Activated naive CD4-positive, alpha-beta T cell treated with anti-CD3 and anti-CD28 coated beads, Interleukin-2, amount 50 U/mL, for 24 hours (primary cell): ENCODE data around the gene PRICKLE3.
"Not testable (repeated sequence)": the region's sequence is repeated elsewhere in the genome, so short reads cannot be mapped to it uniquely, and the experiment has no call there.

Experiments used
- H3K27ac Mint-ChIP-seq: one replicate; pipeline ENCODE4 v1.8.0; 2021; ENCODE audit warnings: mild to moderate bottlenecking, mixed read lengths
- H3K27me3 Mint-ChIP-seq: one replicate; pipeline ENCODE4 v1.8.0; 2021; ENCODE audit warnings: mixed read lengths
- H3K36me3 Mint-ChIP-seq: one replicate; pipeline ENCODE4 v1.8.0; 2021; ENCODE audit warnings: mixed read lengths
- H3K4me1 Mint-ChIP-seq: one replicate; pipeline ENCODE4 v1.8.0; 2021; ENCODE audit warnings: mixed read lengths
- H3K4me3 Mint-ChIP-seq: one replicate; pipeline ENCODE4 v1.8.0; 2021; ENCODE audit warnings: mild to moderate bottlenecking, mixed read lengths
- H3K9me3 Mint-ChIP-seq: one replicate; pipeline ENCODE4 v1.8.0; 2021; ENCODE audit warnings: mixed read lengths

Gene PRICKLE3

GRCh38 chrX:49177338-49177833 lies 8.8 kb downstream of the PRICKLE3 start:
- H3K9me3 Mint-ChIP-seq = no peaks in the 10 kb centered on the region
- peaks cover 2% of the 10 kb centered on the region for H3K36me3 Mint-ChIP-seq
- no peaks in the 10 kb centered on the region for H3K27me3 Mint-ChIP-seq
- H3K4me3 Mint-ChIP-seq = no peak overlapping the region
- H3K4me1 Mint-ChIP-seq = peaks cover 10% of the 10 kb centered on the region
- no peak overlapping the region for H3K27ac Mint-ChIP-seq

DNA sequence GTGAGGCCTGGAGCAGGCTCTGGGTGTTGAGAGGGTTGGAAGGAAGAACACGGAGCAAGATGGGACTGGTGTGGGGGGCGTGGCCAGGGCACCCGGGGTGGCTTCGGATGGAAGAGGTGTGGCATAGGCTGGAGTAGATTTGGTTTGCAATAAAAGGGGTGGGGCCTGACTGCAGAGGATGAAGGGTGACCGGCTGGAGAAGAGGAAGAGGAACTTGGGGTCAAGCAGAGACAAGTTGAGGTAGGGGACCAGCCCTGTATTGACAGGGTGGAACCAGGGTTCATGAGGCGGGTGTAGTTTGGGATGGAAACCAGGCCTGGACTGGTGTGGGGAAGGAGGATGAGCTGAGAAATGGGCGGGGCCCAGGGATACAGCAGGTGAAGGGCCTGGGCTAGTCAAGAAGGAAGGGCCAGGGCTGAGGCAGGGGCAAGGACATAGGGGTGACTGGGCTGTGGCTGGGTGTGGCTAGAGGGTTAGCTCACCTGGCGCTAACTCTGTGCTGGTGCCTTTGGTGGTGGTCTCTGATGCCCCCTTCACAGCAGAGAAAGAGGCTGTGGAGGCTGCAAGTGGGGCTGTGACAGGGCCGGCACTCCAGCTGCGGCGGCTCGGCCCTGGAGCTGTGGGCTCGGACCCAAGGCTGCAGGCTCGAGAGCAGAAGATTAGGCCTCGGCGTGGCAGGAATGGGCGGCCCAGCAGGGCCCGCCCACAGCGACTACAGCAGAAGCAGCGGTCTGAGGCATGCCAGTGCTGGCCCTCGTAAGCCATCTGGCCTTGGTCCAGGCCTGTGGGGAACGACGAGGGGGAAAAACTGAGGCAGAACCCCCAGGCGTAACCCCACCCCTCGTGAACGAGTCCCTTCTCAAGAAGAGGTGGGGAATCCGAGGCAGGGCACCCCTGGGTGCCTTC lies 9.5 kb downstream of the PRICKLE3 start:
- no peaks in the 10 kb centered on the region for H3K9me3 Mint-ChIP-seq
- H3K4me3 Mint-ChIP-seq = no peak overlapping the region
- no peak overlapping the region for H3K27ac Mint-ChIP-seq
- no peaks in the 10 kb centered on the region for H3K27me3 Mint-ChIP-seq
- H3K36me3 Mint-ChIP-seq = peaks cover 2% of the 10 kb centered on the region
- H3K4me1 Mint-ChIP-seq = peaks cover 10% of the 10 kb centered on the region

DNA sequence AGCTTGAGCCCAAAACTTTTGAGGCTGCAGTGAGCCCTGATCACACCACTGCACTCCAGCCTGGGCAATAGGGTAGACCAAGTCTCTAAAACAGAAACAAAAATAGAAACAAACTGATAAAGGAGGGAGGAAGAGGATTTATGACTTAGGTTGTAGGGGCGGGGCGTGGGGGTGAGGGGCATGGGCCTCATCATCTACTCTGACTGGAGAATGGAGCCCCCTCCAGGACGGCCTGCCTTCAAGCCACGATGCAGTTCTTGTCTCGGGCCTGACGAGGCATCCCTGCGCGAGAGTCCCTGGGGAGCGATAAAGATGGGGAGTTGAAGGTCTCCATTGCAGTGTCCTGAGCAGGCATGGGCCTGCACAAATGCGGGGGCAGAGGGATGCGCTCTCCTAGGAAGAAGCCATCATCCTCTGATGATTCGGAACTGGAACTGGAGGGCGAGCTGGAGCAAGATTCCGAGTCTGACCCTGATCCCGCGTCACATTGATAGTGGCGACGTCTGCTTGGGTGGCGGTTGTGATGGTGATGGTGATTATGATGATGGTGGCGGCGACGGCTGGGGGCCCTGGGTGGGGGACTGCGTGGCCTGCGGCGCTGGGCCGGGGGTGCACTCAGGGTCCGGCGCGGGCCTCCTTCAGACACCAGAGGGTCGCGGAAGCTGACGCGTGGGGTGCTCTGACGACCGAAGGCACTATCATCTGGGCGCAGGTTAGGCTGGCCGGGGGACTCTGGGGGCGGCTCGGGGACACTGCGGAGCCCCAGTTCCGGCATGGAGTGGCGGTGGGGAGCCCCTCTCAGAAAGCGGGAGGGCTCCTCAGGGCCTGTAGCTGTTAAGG lies 10.5 kb downstream of the PRICKLE3 start:
- no peak overlapping the region for H3K4me3 Mint-ChIP-seq
- no peak overlapping the region for H3K27ac Mint-ChIP-seq
- no peaks in the 10 kb centered on the region for H3K9me3 Mint-ChIP-seq
- H3K27me3 Mint-ChIP-seq = no peaks in the 10 kb centered on the region
- peaks cover 10% of the 10 kb centered on the region for H3K4me1 Mint-ChIP-seq
- peaks cover under 1% of the 10 kb centered on the region for H3K36me3 Mint-ChIP-seq

- Mint-ChIP-seq H3K27me3 (no peaks in the 10 kb centered on the region), H3K4me3 (no peak overlapping the region), H3K36me3 (no peaks in the 10 kb centered on the region), H3K4me1 (peaks cover 10% of the 10 kb centered on the region), H3K27ac (no peak overlapping the region), H3K9me3 (no peaks in the 10 kb centered on the region)
These were observed 11.4 kb downstream of the PRICKLE3 start for GRCh38 chrX:49174723-49175122.

GRCh38 chrX:49173544-49173943 lies 12.6 kb downstream of the PRICKLE3 start:
- Mint-ChIP-seq H3K4me3 (peak overlapping the region; percentile 86), H3K27ac (peak overlapping the region; percentile 46)
- not testable (repeated sequence) for H3K27me3 Mint-ChIP-seq, H3K36me3 Mint-ChIP-seq, H3K4me1 Mint-ChIP-seq, H3K9me3 Mint-ChIP-seq

DNA sequence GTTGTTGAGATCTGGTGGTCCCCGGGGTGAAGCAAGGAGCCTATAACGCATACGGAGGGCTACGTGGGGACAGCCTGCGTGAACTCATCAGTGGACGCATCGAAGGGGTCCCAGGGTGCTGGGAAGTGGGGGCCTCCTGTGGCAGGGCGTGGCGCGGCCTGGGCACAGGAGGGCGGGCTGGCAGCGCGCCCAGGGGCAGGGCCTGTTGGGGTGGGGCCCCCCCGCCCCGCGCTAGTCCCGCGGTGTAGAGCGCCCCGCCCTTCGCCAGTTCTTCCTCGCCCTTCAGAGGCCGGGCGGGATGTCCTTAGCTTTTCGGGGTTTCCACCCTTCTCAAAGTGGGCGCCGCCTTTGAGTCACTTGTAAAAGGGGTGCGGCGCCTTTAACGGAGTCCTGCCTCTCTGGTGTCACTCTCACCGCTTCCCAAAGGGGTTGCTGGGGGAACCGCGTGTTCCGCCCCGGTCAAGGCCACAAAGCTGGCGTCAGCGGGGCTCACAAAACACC lies 13.8 kb downstream of the PRICKLE3 start:
- Mint-ChIP-seq H3K4me3 (peak overlapping the region; percentile 87), H3K4me1 (peaks cover 16% of the 10 kb centered on the region), H3K9me3 (no peaks in the 10 kb centered on the region), H3K27ac (peak overlapping the region; percentile 76), H3K27me3 (no peaks in the 10 kb centered on the region), H3K36me3 (no peaks in the 10 kb centered on the region)

DNA sequence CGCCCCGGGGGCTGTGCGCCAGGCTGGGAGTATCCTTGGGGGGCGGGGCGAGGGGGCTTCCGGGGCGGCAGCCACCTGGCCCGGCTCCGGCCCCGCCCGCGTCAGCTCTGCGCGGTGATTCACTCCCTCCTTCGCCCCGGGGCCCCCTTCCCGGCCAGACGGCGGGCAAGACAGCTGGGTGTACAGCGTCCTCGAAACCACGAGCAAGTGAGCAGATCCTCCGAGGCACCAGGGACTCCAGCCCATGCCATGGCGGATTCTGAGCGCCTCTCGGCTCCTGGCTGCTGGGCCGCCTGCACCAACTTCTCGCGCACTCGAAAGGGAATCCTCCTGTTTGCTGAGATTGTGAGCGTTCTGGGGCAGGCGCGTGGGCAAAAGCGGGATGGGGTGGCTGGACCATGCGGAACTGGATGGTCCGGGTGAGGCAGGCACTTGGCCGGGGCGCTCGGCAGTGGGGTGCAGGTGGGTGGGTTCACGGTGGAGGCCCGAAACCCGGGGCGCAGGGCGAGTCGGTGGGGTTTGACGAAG lies 14.4 kb downstream of the PRICKLE3 start, which contains the start of gene PLP2:
Gene PLP2 (plus strand): TSS at position 147 of the 528 bp plus-strand sequence. CDS start 103 bp downstream, at position 250.
- peak within 1 kb of the TSS; percentile 76 for H3K27ac Mint-ChIP-seq
- no peaks in the 10 kb centered on the region for H3K36me3 Mint-ChIP-seq
- peaks cover 19% of the 10 kb centered on the region for H3K4me1 Mint-ChIP-seq
- peak within 1 kb of the TSS; percentile 87 for H3K4me3 Mint-ChIP-seq
- H3K27me3 Mint-ChIP-seq = no peaks in the 10 kb centered on the region
- H3K9me3 Mint-ChIP-seq = no peaks in the 10 kb centered on the region

- Mint-ChIP-seq H3K27ac (peak overlapping the region; percentile 41), H3K27me3 (no peaks in the 10 kb centered on the region), H3K4me1 (peaks cover 32% of the 10 kb centered on the region), H3K9me3 (no peaks in the 10 kb centered on the region), H3K36me3 (no peaks in the 10 kb centered on the region), H3K4me3 (peak overlapping the region; percentile 85)
These were observed 18.4 kb downstream of the PRICKLE3 start for GRCh38 chrX:49167740-49168108.

- Mint-ChIP-seq H3K36me3 (no peaks in the 10 kb centered on the region), H3K27ac (peak overlapping the region; percentile 89), H3K4me3 (peak overlapping the region; percentile 85)
These were observed 19.0 kb downstream of the PRICKLE3 start for GRCh38 chrX:49166914-49167739.

GRCh38 chrX:49165901-49166881 lies 20.0 kb downstream of the PRICKLE3 start:
- H3K27ac Mint-ChIP-seq = peak overlapping the region; percentile 89
- no peaks in the 10 kb centered on the region for H3K27me3 Mint-ChIP-seq
- no peaks in the 10 kb centered on the region for H3K36me3 Mint-ChIP-seq
- H3K4me3 Mint-ChIP-seq = peak overlapping the region; percentile 85
- H3K9me3 Mint-ChIP-seq = no peaks in the 10 kb centered on the region
- peaks cover 29% of the 10 kb centered on the region for H3K4me1 Mint-ChIP-seq

More at GRCh38 chrX:49166914-49167739, 19.0 kb downstream of the PRICKLE3 start:
- no peaks in the 10 kb centered on the region for H3K27me3 Mint-ChIP-seq
- H3K4me1 Mint-ChIP-seq = peaks cover 29% of the 10 kb centered on the region
- no peaks in the 10 kb centered on the region for H3K9me3 Mint-ChIP-seq

- Mint-ChIP-seq H3K4me3 (peak overlapping the region; percentile 86), H3K27ac (no peak overlapping the region), H3K4me1 (peaks cover 29% of the 10 kb centered on the region), H3K9me3 (no peaks in the 10 kb centered on the region), H3K36me3 (no peaks in the 10 kb centered on the region), H3K27me3 (no peaks in the 10 kb centered on the region)
These were observed 21.4 kb downstream of the PRICKLE3 start for GRCh38 chrX:49164589-49165360.

- no peaks in the 10 kb centered on the region for H3K36me3 Mint-ChIP-seq
- H3K27me3 Mint-ChIP-seq = no peaks in the 10 kb centered on the region
- peaks cover 29% of the 10 kb centered on the region for H3K4me1 Mint-ChIP-seq
- H3K4me3 Mint-ChIP-seq = peak overlapping the region; percentile 86
- no peaks in the 10 kb centered on the region for H3K9me3 Mint-ChIP-seq
- H3K27ac Mint-ChIP-seq = peak overlapping the region; percentile 95
These were observed 22.4 kb downstream of the PRICKLE3 start for GRCh38 chrX:49163555-49164419.
